ENCODE measurements around the gene ME3. TPM values are rescaled to one million over a fixed set of nuclear protein-coding genes. Genes with fewer than 3 reads are reported as not detected.
A peak's percentile ranks its signal among the peaks of the same experiment; 100 is the strongest.

The ME3 gene
- total and polyA plus RNA-seq, 2 experiments from 2014 or later = 7.5 to 10.9 TPM

- 35 to 58% methylated on average over 1 of the region's 1 CpG for WGBS, 2 experiments (ENCODE audit: low coverage in 1 of 2, low lambda C conversion rate in 2 of 2, missing lambda C conversion rate in 2 of 2)
- Histone ChIP-seq H2AFZ (no peak overlapping the region), H3K4me3 (no peak overlapping the region), H3F3A (ENCODE audit: insufficient read depth) (peaks cover 12% of the 10 kb centered on the region), H3K4me2 (ENCODE audit: unreplicated experiment) (no peak overlapping the region), H4K20me1 (ENCODE audit: insufficient read depth) (no peaks in the 10 kb centered on the region), H3K36me3 (ENCODE audit: low read depth) (no peaks in the 10 kb centered on the region), H3K9ac (no peak overlapping the region), H3K27me3 (replicated peaks; ENCODE audit: insufficient read depth) (no peaks in the 10 kb centered on the region), H3K4me1 (ENCODE audit: insufficient read depth) (peaks cover 23% of the 10 kb centered on the region), H3K9me2 (ENCODE audit: insufficient read depth) (no peaks in the 10 kb centered on the region), H3K79me2 (ENCODE audit: insufficient read depth) (no peaks in the 10 kb centered on the region), H3K9me3 (ENCODE audit: low read depth) (no peaks in the 10 kb centered on the region), H3K27ac (no peak overlapping the region)
- DNase-seq = no peak
- in situ Hi-C loops (cut with MboI) = no loop called here
- no peak for TF ChIP-seq EZH2 (IDR thresholded peaks at IDR 0.05; ENCODE audit: insufficient read depth, poor library complexity, severe bottlenecking)
- TF ChIP-seq EZH2phosphoT487 (IDR thresholded peaks at IDR 0.05; ENCODE audit: insufficient read depth, low read depth) = no peak
Measured at GRCh38 chr11:86639137-86639536, 33.3 kb downstream of the ME3 start.

GRCh38 chr11:86638673-86639072 is 33.7 kb downstream of the ME3 start:
- peaks cover 12% of the 10 kb centered on the region for H3F3A ChIP-seq (ENCODE audit: insufficient read depth)
- no peak for DNase-seq
- H3K9me2 ChIP-seq (ENCODE audit: insufficient read depth) = no peaks in the 10 kb centered on the region
- H2AFZ ChIP-seq = no peak overlapping the region
- no peaks in the 10 kb centered on the region for H3K79me2 ChIP-seq (ENCODE audit: insufficient read depth)
- in situ Hi-C loops (cut with MboI) = no loop called here
- no peak for TF ChIP-seq EZH2phosphoT487 (IDR thresholded peaks at IDR 0.05; ENCODE audit: insufficient read depth, low read depth)
- no peak for TF ChIP-seq EZH2 (IDR thresholded peaks at IDR 0.05; ENCODE audit: insufficient read depth, poor library complexity, severe bottlenecking)
- no peak overlapping the region for H3K4me3 ChIP-seq
- H4K20me1 ChIP-seq (ENCODE audit: insufficient read depth) = no peaks in the 10 kb centered on the region
- H3K9ac ChIP-seq = no peak overlapping the region
- peaks cover 22% of the 10 kb centered on the region for H3K4me1 ChIP-seq (ENCODE audit: insufficient read depth)
- WGBS, 2 experiments (ENCODE audit: low coverage in 1 of 2, low lambda C conversion rate in 2 of 2, missing lambda C conversion rate in 2 of 2) = 65 to 72% methylated on average over 1 of the region's 1 CpG
- no peak overlapping the region for H3K27ac ChIP-seq
- no peaks in the 10 kb centered on the region for H3K9me3 ChIP-seq (ENCODE audit: low read depth)
- no peaks in the 10 kb centered on the region for H3K36me3 ChIP-seq (ENCODE audit: low read depth)
- no peak overlapping the region for H3K4me2 ChIP-seq (ENCODE audit: unreplicated experiment)
- no peaks in the 10 kb centered on the region for H3K27me3 ChIP-seq (replicated peaks; ENCODE audit: insufficient read depth)

GRCh38 chr11:86637988-86638387 is 34.4 kb downstream of the ME3 start:
- Histone ChIP-seq H4K20me1 (ENCODE audit: insufficient read depth) (no peaks in the 10 kb centered on the region), H3K4me2 (ENCODE audit: unreplicated experiment) (no peak overlapping the region), H3K9me3 (ENCODE audit: low read depth) (no peaks in the 10 kb centered on the region), H3K9ac (no peak overlapping the region), H3K9me2 (ENCODE audit: insufficient read depth) (no peaks in the 10 kb centered on the region), H2AFZ (no peak overlapping the region), H3K27ac (no peak overlapping the region), H3K4me3 (no peak overlapping the region), H3K36me3 (ENCODE audit: low read depth) (no peaks in the 10 kb centered on the region), H3K79me2 (ENCODE audit: insufficient read depth) (no peaks in the 10 kb centered on the region), H3K4me1 (ENCODE audit: insufficient read depth) (peaks cover 26% of the 10 kb centered on the region), H3K27me3 (replicated peaks; ENCODE audit: insufficient read depth) (no peaks in the 10 kb centered on the region), H3F3A (ENCODE audit: insufficient read depth) (peaks cover 18% of the 10 kb centered on the region)
- in situ Hi-C loops (cut with MboI) = no loop called here
- no peak for DNase-seq
- TF ChIP-seq EZH2 (IDR thresholded peaks at IDR 0.05; ENCODE audit: insufficient read depth, poor library complexity, severe bottlenecking) (no peak), EZH2phosphoT487 (IDR thresholded peaks at IDR 0.05; ENCODE audit: insufficient read depth, low read depth) (no peak)

- TF ChIP-seq EZH2phosphoT487 (IDR thresholded peaks at IDR 0.05; ENCODE audit: insufficient read depth, low read depth) = no peak
- no peak for TF ChIP-seq EZH2 (IDR thresholded peaks at IDR 0.05; ENCODE audit: insufficient read depth, poor library complexity, severe bottlenecking)
- in situ Hi-C loops (cut with MboI) = no loop called here
- Histone ChIP-seq H3K4me2 (ENCODE audit: unreplicated experiment) (no peak overlapping the region), H3K4me3 (no peak overlapping the region), H3K4me1 (ENCODE audit: insufficient read depth) (peaks cover 35% of the 10 kb centered on the region), H3F3A (ENCODE audit: insufficient read depth) (peaks cover 19% of the 10 kb centered on the region), H3K9ac (no peak overlapping the region), H3K79me2 (ENCODE audit: insufficient read depth) (no peaks in the 10 kb centered on the region), H2AFZ (no peak overlapping the region), H4K20me1 (ENCODE audit: insufficient read depth) (no peaks in the 10 kb centered on the region), H3K9me2 (ENCODE audit: insufficient read depth) (no peaks in the 10 kb centered on the region), H3K36me3 (ENCODE audit: low read depth) (no peaks in the 10 kb centered on the region), H3K27me3 (replicated peaks; ENCODE audit: insufficient read depth) (no peaks in the 10 kb centered on the region), H3K27ac (no peak overlapping the region), H3K9me3 (ENCODE audit: low read depth) (no peaks in the 10 kb centered on the region)
- WGBS, 2 experiments (ENCODE audit: low coverage in 1 of 2, low lambda C conversion rate in 2 of 2, missing lambda C conversion rate in 2 of 2) = 96 to 97% methylated on average over 1 of the region's 1 CpG
- peak; percentile 43 for DNase-seq
Measured at GRCh38 chr11:86636275-86636674, 36.1 kb downstream of the ME3 start.

All from GM23248 (cell line).